Measurements from ENCODE around the gene MYLK2. TPM values are rescaled to one million over a fixed set of nuclear protein-coding genes. Genes with fewer than 3 reads are reported as not detected.

MYLK2 gene
- under 1 TPM in 3 of 4 donors, not detected in 1; 0.33 to 0.65 (median 0.52) TPM for total RNA-seq

- DNase-seq (ENCODE audit: extremely low spot score), result no peak
- H3K36me3 ChIP-seq, result no peaks in the 10 kb centered on the region
- no peaks in the 10 kb centered on the region for H3K9me3 ChIP-seq
- no peak within 1 kb of the TSS for H3K27ac ChIP-seq (replicated peaks in 1 of 4)
- H3K4me1 ChIP-seq, result peaks cover 12 to 21% (median 15%) of the 10 kb centered on the region in 4 donors
- intact Hi-C loops (cut with DNase I), result no loop called here
- no peak for TF ChIP-seq POLR2AphosphoS5 (IDR thresholded peaks at IDR 0.05)
- TF ChIP-seq EP300 (IDR thresholded peaks at IDR 0.05), result no peak
- TF ChIP-seq POLR2A (IDR thresholded peaks at IDR 0.05; ENCODE audit: low read depth), result no peak
- TF ChIP-seq, protein P1, sequence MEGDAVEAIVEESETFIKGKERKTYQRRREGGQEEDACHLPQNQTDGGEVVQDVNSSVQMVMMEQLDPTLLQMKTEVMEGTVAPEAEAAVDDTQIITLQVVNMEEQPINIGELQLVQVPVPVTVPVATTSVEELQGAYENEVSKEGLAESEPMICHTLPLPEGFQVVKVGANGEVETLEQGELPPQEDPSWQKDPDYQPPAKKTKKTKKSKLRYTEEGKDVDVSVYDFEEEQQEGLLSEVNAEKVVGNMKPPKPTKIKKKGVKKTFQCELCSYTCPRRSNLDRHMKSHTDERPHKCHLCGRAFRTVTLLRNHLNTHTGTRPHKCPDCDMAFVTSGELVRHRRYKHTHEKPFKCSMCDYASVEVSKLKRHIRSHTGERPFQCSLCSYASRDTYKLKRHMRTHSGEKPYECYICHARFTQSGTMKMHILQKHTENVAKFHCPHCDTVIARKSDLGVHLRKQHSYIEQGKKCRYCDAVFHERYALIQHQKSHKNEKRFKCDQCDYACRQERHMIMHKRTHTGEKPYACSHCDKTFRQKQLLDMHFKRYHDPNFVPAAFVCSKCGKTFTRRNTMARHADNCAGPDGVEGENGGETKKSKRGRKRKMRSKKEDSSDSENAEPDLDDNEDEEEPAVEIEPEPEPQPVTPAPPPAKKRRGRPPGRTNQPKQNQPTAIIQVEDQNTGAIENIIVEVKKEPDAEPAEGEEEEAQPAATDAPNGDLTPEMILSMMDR (IDR thresholded peaks at IDR 0.05), result no peak
- no peaks in the 10 kb centered on the region for H3K27me3 ChIP-seq
- 59% methylated on average over 16 of the region's 16 CpGs for WGBS
- H3K4me3 ChIP-seq, result no peak within 1 kb of the TSS
Measured at GRCh38 chr20:31819083-31819784, at the start of gene MYLK2. Gene MYLK2 (plus strand): TSS chr20:31819356. CDS start chr20:31819581, 225 bp downstream.

GRCh38 chr20:31769681-31770080, 49.5 kb upstream of the MYLK2 start:
- no peaks in the 10 kb centered on the region for H3K36me3 ChIP-seq
- intact Hi-C loops (cut with DNase I), result no loop called here
- TF ChIP-seq, protein P1 (IDR thresholded peaks at IDR 0.05), result no peak
- TF ChIP-seq POLR2A (IDR thresholded peaks at IDR 0.05; ENCODE audit: low read depth) (no peak), EP300 (IDR thresholded peaks at IDR 0.05) (no peak), POLR2AphosphoS5 (IDR thresholded peaks at IDR 0.05) (no peak)
- no peaks in the 10 kb centered on the region for H3K27me3 ChIP-seq
- H3K4me3 ChIP-seq, result no peak overlapping the region
- DNase-seq (ENCODE audit: extremely low spot score), result no peak
- H3K27ac ChIP-seq (replicated peaks in 1 of 4), result no peak overlapping the region
- H3K4me1 ChIP-seq, result no peaks in the 10 kb centered on the region
- WGBS, result 95% methylated on average over 5 of the region's 5 CpGs
- no peaks in the 10 kb centered on the region for H3K9me3 ChIP-seq

DNA sequence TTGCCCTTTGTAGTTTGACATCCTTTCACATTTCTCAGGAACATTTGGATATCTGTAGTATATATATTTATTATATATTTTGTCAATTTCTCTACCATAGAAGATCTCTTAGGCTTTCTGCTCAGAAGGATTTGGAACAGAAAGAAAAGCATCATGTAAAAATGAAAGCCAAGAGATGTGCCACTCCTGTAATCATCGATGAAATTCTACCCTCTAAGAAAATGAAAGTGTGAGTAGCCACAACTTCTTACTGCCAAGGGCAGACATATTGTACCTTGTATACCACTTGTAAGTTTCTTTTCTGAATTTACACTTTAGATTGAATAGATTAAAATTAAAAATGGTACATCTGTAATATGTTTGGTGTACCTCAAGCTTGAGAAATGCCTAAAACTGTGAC, 48.9 kb upstream of the MYLK2 start:
- no peaks in the 10 kb centered on the region for H3K9me3 ChIP-seq
- TF ChIP-seq, protein P1 (IDR thresholded peaks at IDR 0.05), result no peak
- TF ChIP-seq EP300 (IDR thresholded peaks at IDR 0.05) (no peak), POLR2AphosphoS5 (IDR thresholded peaks at IDR 0.05) (no peak), POLR2A (IDR thresholded peaks at IDR 0.05; ENCODE audit: low read depth) (no peak)
- H3K27me3 ChIP-seq, result no peaks in the 10 kb centered on the region
- no peak overlapping the region for H3K27ac ChIP-seq (replicated peaks in 1 of 4)
- WGBS, result 92% methylated on average over 1 of the region's 1 CpG
- DNase-seq (ENCODE audit: extremely low spot score), result no peak
- no peaks in the 10 kb centered on the region for H3K4me1 ChIP-seq
- H3K36me3 ChIP-seq, result no peaks in the 10 kb centered on the region
- intact Hi-C loops (cut with DNase I), result no loop called here
- H3K4me3 ChIP-seq, result no peak overlapping the region

- intact Hi-C loops (cut with DNase I), result no loop called here
- Histone ChIP-seq H3K36me3 (no peaks in the 10 kb centered on the region), H3K4me1 (no peaks in the 10 kb centered on the region), H3K9me3 (no peaks in the 10 kb centered on the region), H3K27me3 (no peaks in the 10 kb centered on the region), H3K4me3 (no peak overlapping the region), H3K27ac (replicated peaks in 1 of 4) (no peak overlapping the region)
- WGBS, result 92% methylated on average over 1 of the region's 1 CpG
- DNase-seq (ENCODE audit: extremely low spot score), result no peak
- TF ChIP-seq EP300 (IDR thresholded peaks at IDR 0.05) (no peak), POLR2AphosphoS5 (IDR thresholded peaks at IDR 0.05) (no peak), POLR2A (IDR thresholded peaks at IDR 0.05; ENCODE audit: low read depth) (no peak)
- TF ChIP-seq, protein P1 (IDR thresholded peaks at IDR 0.05), result no peak
Measured at GRCh38 chr20:31774408-31774807, 44.7 kb upstream of the MYLK2 start.

DNA sequence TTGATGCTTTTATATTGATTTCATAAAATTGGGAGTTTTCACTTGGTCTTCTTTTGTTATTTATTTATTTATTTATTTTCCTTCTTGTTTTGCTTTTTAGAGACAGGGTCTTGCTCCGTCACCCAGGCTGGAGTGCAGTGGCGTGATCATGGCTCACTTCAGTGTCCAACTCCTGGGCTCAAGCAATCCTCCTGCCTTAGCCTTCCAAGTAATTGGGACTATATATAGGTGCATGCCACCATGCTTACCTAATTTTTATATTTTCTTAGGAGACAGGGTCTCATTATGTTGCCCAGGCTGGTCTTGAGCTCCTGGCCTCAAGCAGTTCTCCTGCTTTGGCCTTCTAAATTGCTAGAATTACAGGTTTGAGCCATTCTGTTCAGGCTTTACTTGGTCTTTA, 38.3 kb upstream of the MYLK2 start:
- Histone ChIP-seq H3K4me3 (no peak overlapping the region), H3K27ac (replicated peaks in 1 of 4) (no peak overlapping the region), H3K27me3 (no peaks in the 10 kb centered on the region), H3K4me1 (no peaks in the 10 kb centered on the region), H3K9me3 (no peaks in the 10 kb centered on the region), H3K36me3 (no peaks in the 10 kb centered on the region)
- TF ChIP-seq EP300 (IDR thresholded peaks at IDR 0.05) (no peak), POLR2AphosphoS5 (IDR thresholded peaks at IDR 0.05) (no peak), POLR2A (IDR thresholded peaks at IDR 0.05; ENCODE audit: low read depth) (no peak)
- TF ChIP-seq, protein P1 (IDR thresholded peaks at IDR 0.05), result no peak
- intact Hi-C loops (cut with DNase I), result no loop called here
- 100% methylated on average over 2 of the region's 2 CpGs for WGBS
- no peak for DNase-seq (ENCODE audit: extremely low spot score)

Data from esophagus muscularis mucosa (tissue), 4 donors.